Activated CD4-positive, alpha-beta T cell treated with anti-CD3 and anti-CD28 coated beads for 48 hours (primary cell): ENCODE measurements around the gene NLRP3.
"Not testable (repeated sequence)": the region's sequence is repeated elsewhere in the genome, so short reads cannot be mapped to it uniquely, and the experiment has no call there.

Experiments used
- DNase-seq: peaks from one replicate; pipeline ENCODE4 v3.0.0-alpha.2; 2020

NLRP3 gene

DNA sequence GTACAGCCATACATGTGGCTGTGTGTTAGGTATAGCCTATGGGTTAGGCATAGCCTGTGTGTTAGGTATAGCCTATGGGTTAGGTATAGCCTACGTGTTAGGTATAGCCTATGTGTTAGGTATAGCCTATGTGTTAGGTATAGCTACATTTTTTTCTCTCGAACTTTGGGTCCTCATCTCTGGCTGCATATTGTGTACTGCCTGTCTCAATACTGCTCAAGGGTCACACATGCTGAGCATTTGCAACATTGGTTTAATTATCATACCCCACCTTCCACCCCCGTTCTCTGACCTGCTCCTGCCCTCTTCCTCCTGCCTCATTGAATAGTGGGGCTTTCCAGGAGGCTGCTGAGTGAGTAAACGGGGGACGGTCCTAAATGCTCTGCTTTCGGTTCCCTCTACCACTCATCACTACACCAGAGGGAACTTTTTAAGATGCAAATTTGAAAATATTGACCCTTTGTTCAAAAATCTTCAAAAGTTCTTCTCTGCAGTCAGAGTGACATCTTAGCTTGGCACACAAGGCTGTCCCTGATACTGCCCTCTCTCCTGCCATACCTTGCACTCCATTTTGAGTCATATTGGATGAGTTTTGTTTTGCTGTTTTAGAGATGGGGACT, 24.1 kb downstream of the NLRP3 start:
- no peak for DNase-seq

DNA sequence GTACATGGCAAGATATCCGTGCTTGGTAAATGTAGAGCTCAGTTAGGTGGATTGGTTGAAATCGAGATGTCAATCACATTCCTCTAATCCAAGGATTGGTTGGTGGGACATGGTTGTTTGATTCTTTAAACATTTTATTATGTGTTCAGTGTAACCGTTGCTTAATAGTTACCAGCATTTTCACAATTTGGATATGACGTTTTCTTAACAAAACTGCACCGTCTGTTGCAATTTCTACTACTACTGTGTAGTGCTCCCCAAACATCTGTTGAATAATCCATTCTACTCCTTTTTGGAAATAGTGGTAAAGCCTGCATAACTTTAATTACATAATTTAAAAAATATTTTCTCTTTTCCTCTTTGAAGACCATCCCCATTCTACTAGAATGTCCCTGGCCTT, 25.6 kb downstream of the NLRP3 start:
- DNase-seq = no peak

DNA sequence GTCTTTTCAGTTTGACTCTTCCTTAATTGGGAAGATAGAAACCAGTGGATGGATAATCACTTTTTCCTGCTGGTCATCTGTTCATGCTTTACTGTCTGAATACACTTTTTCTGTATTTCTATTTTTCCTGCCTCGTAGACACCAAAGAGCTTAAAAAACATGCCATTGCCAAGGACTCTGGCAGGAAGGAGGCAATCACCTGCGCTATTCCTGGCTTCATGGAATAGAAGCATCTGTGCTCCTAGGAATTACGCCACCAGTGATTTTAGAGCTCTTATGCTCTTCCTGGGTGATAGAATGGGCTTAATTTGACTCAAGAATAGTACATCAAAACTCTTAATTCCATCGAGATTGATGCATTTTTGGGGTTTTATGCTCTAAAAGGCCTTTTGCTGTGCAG, 26.2 kb downstream of the NLRP3 start:
- no peak for DNase-seq

DNA sequence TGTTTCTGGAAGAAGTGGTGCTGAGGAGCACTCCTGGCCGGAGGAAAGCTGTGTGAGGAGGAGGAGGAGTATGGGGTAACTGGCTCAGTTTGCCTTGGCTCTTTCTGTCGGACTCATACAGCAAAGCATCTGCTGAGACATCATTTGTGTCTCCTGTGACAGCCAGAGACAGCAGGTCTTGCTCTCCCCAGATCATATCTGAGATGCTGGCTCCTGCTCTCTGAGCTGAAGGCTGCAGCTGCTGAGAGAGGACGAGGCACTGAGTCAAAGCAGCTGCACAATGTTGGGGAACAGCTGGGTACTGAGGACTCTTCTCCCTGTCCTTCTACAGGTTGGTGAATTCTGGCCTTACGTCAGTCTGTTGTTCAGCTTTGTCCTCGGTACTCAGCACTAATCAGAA, 27.7 kb downstream of the NLRP3 start:
- DNase-seq = no peak

DNA sequence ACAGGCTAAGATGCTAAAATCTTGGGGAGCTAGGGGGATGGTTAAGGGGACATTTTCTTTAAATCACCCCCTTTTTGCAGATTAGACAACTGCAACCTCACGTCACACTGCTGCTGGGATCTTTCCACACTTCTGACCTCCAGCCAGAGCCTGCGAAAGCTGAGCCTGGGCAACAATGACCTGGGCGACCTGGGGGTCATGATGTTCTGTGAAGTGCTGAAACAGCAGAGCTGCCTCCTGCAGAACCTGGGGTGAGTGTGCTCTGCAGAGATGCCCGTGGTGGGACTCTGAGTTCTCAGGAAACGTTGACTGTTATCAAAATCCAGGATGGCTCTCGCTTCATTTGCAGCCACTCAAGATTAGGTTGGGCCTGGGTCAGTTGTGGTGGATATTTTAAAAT, 28.6 kb downstream of the NLRP3 start:
- no peak for DNase-seq

DNA sequence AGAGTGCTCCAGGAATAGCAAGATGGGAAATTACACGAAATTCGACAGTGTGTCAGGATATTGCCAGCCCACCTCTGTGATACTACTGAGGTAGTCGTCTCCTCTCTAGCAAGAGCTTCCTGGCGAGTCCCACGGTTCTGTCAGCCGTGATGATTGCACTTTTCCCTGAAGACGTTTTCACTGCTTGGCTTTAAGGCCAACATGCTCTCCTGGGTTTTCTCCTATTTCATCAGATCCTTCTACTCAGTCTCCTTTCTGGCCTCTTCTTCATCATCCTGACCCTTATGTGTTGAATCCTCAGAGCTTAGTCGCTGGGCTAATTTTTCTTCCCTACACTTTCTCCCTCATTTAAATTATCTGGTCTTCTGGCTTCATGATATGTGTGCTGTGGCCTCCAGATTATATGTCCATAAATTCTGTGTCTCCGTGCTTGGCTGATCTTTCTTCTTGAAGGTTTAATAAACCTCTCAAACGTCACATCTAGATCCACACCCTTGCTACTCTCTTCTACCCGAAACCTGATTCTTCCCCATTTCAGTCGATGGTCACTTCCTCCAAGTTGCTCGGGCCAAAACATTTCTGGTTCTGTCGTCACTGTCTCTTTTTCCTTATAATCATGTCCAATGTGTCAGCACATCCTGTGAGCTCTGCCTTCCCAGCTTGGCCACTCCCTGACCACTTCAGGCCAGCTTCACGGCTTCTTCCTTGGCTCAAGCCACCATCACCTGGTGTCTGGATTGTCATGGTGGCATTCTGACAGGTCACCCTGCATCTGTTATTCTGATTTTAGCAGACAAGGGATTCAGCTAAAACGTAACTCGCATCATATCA, 29.8 kb downstream of the NLRP3 start:
- no peak for DNase-seq

DNA sequence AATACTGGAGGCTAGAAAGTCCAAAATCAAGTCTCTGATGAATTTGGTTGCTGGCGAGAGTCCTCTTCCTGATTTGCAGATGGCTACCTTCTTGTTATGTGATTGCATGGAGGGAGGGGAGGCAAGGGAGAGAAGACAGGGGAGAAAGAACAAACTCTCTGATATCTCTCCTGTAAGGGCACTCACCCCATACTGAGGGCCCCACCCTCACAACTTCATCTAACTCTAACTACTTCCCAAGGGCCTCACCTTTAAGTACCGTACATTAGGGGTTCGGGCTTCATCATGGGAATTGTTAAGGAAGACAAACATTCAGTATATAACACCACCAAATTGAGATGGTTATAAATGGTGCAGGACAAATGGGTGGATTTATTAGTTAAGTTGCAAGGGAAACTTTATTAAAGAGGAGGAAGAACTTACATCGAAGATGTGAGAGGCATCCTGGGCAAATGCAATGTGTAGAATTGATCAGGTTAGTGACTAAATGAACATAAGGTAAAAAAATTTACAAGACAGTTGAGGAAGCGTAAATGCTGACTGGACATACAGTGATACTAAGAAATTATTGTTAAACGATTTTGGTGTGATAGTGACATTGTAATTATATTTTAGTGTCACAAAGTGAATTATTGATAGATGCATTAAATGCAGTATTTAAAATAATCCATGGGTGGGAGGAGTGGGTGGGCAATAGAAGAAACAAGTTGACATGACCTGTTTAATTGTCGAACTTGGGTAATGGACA, 31.4 kb downstream of the NLRP3 start:
- no peak for DNase-seq

DNA sequence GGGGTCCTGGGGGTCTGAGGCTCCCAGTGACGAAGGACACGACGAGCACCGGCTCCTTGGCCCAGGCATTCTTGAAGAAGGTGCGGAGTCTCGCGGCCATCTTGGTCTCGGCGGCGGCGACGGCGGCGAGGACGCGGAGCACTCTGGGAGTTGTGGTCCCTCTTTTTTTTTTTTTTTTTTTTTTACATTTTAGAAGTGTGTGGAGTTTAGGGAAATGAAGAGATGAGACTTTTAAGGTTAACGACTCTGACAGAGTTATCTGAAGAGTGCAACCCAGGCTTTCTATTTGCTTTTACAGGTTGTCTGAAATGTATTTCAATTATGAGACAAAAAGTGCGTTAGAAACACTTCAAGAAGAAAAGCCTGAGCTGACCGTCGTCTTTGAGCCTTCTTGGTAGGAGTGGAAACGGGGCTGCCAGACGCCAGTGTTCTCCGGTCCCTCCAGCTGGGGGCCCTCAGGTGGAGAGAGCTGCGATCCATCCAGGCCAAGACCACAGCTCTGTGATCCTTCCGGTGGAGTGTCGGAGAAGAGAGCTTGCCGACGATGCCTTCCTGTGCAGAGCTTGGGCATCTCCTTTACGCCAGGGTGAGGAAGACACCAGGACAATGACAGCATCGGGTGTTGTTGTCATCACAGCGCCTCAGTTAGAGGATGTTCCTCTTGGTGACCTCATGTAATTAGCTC, 32.3 kb downstream of the NLRP3 start:
- peak; percentile 53 for DNase-seq

DNA sequence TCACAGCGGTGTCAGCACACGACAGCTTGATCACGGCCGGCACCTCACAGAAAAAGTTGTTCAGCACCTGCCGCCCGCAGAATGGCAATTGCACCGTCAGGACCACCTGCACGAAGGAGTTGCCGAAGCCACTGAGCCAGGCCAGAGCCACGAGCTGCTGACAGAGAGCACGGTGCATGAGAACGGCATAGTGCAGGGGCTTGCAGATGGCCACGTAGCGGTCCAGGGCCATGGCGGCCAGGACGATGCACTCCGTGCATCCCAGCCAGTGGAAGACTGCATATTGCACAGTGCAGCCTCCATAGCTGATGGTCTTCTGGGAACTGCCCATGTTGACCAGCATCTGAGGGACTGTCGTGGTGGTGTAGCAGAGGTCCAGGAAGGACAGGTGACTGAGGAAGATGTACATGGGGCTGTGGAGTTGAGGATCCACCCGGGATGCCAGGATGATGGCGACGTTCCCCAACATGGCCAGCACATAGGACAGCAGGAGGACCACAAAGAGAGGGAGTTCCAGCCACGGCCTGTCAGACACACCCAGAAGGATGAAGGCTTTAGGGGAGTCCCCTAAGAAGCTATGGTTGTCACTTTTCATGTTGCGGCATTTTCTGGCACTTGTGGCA, 35.5 kb downstream of the NLRP3 start:
- no peak for DNase-seq

DNA sequence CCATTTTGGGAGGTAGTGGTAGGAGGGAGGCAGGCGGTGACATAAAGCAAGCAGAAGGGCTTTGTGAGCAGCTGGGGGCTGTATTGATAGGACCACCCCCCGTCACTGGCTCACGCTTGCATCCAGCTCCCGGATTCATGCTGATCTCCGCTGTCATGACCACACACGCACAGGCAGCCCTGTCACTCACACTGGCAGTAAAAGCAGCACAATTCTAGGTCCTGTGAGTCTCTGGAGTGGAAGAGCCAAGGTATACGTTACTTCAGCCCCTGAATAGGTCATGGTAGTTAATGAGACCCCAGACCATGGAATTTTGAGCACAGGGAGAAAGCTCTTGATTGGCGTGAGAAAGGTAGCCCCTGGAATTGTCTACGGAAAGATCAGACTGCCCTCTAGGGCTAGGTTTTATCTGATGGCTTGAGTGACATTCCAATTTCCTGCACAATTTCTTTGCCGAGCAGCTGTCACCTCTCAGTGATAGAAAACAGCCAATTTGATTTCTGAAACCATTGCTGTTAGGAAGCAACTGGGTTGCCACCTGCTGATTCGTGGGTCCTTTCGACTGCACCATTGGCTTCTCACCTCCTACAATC, 36.6 kb downstream of the NLRP3 start:
- DNase-seq = no peak

DNA sequence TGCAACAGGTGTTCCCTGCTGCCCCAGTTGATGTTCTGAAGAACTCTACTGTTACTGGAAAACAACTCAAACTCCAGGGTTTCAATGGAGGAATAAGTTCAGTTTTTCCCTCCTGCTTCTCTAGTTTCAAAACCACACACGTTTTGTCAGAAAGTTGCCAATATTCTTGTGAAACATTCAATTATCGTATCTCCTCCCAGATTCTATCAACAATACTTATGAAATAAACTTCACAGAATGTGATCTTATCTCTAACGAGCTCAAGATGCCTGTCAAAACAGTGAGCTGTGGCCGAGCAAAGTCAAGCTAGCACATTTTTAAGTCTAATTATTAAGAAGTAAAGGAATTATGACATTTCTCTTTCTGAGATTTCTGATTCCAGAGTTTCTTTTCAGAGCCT, 37.3 kb downstream of the NLRP3 start:
- DNase-seq = no peak

DNA sequence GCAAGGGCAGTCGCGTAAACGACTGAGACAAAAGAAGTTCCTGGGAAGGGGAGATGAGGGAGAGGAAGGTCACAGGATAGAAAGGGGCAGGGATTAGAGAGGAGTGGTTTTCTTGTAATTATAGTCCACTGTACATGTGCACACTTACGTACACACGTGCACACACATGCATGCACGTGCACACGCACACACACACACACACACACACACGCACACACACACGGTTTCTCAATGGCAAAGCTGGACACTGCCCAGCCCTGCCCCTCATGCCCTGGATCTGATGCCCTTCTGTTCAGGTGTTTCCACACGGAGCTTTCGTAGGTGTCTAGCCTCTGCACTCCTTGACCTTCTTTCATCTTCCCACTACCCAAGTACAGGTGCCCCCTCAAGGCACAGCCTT, 38.0 kb downstream of the NLRP3 start:
- no peak for DNase-seq

DNA sequence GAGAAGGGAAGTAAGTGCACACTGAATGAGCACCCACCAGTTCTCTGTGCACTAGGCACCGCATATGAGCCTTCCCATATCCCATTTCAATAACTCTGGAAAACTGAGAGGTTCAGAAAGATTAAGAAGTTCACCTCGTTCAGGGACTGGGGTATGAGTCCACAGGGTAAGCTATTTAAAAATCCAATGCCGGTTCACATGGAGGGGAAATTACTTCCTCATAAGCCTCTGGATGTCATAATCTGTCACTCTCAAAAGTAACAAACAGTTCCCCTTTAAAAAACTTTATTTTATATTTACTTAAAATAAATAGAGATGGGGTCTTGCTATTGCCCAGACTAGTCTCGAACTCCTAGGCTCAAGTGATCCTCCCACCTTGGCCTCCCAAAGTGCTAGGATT, 40.0 kb downstream of the NLRP3 start:
- DNase-seq = no peak

DNA sequence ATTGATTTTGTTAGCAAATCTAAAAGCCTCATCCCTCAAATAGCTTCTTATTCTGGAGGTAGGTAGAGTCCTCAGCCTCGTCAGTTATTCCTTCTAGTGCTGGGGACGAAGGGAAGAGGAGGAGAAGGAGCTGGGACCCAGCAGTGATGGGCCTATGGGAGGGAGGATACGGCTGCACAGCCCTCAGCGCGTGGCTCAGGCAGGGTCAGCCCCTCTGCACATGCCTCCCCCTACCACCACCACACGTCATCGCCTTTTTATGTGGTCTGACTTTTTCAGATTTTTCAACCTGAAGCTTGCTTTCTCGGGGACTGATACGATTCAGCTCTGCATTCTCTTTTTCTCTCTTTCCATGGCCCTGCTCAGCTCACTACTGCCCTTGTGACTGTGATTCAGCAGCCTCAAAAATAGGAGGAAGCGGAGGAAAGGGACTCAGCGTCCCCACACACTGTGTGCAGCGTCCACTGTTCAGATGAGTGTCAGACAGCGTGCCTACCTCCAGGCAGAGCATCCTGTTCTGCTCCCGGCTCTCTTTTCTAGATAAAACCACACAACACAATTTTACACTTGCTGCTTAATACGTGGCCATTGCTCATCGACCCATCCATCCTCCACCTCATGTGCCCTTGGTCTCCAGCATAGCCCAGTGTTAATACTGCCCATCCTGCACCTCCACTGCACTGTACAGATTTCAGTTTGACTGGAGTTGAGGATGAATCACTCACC, 41.1 kb downstream of the NLRP3 start:
- DNase-seq = peak; percentile 43

DNA sequence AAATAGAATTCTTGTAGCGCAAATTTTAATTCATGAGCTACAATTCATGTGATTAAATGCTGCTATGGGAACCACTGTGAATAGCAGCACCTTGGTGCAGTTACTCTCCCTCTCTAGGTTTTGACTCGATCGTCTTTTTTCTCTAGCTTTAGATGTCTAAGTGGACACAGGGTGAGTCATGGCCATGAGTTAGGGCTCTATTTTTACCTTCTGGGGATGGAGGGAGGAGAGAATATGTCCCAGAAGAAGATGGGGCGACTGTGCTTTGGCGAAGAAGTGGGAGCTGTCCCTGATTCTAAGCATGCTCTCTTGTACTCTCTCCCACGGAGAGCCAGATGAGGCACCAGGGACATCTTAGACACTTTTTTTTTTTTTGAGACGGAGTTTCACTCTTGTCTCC, 43.5 kb downstream of the NLRP3 start:
- no peak for DNase-seq

DNA sequence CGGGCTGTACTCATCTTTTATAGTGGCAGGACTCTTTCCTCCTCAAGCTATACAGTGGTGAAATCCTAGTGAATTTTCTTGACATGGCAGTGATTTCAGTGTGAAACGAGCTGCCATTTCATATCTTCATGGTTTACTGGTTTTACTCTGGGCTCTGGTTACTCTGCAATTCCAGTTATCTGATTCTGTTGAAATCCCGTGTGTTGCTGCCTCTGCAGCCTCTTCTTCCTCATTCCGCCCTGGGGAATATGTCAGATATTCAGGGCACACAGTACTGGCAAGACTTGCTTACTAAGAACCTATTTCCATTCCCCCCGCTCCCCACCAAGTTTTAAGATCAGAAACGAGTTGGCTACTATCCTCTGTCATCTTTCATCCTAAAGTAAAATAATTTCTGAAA, 49.8 kb downstream of the NLRP3 start:
- DNase-seq = no peak

DNA sequence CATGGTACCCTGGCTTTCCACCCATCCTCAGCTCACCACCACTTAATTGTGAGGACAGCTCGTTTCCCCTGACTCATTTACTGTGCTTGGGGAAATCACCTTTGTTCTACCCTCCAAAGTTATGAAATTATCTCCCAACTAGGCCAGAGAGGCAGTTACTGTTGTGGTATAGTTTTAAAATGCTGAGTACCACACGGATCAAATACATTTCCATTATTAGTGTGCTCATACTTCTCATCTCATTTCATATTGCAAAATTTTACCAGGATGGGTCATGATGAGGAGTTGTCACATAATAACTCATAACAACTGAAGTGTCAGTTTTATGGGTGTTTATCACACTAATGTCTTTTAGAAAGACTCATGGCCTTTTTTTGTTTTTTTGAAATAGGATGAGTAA, 51.2 kb downstream of the NLRP3 start:
- DNase-seq = no peak

DNA sequence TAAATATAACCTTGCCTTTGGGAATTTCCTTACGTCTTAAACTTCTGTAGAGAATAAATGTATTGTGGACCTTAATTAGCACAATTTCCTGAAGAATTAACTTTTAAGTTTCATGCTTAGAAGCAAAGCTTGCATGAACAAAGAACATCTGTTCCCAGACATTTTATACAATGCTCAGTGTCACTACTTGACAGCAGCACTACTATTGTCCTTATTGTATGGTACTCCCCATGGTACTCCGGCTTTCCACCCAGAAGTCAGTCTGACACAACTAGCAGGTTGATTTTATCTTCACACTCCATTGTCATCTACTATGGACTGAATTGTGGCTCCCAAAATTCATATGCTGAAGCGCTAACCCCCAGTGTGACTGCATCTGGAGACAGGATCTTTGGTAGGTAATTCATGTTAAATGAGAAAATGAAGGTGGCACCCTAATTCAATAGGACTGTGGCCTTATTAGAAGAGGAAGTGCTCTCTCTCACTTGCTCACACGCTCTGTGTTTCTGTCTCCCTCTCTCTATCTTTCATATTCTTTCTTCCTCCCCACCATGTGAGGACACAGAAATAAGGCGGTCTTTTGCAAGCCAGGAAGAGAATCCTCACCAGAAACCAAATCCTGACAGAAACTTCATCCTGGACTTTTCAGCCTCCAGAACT, 52.6 kb downstream of the NLRP3 start:
- DNase-seq = no peak

DNA sequence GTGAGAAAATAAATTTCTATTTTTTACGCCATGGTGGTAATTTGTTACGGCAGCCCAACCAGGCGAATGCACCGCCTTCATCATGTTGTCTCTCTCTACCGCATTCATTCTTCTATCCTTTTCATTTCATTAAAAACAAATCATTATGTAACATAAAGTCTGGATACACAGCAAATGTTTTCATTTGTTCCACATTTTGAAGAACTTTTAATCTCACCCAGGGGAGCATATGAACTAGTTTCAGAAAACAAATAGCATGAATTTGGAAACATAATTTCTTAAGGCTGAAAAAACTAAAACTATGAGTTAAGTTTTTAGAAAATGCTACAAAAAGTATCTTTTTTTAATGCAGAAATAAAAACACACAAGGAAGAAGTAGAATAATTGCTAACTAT, 53.2 kb downstream of the NLRP3 start:
- no peak for DNase-seq

DNA sequence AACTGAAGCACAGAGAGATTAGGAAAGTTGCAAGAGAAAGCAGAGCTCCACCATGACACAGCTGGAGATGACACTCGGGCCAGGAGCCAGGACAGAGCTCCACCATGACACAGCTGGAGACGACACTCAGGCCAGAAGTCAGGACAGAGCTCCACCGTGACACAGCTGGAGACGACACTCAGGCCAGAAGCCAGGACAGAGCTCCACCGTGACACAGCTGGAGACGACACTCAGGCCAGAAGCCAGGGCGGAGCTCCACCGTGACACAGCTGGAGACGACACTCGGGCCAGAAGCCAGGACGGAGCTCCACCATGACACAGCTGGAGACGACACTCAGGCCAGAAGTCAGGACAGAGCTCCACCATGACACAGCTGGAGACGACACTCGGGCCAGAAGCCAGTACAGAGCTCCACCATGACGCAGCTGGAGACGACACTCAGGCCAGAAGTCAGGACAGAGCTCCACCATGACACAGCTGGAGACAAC, 55.0 kb downstream of the NLRP3 start:
- not testable (repeated sequence) for DNase-seq

DNA sequence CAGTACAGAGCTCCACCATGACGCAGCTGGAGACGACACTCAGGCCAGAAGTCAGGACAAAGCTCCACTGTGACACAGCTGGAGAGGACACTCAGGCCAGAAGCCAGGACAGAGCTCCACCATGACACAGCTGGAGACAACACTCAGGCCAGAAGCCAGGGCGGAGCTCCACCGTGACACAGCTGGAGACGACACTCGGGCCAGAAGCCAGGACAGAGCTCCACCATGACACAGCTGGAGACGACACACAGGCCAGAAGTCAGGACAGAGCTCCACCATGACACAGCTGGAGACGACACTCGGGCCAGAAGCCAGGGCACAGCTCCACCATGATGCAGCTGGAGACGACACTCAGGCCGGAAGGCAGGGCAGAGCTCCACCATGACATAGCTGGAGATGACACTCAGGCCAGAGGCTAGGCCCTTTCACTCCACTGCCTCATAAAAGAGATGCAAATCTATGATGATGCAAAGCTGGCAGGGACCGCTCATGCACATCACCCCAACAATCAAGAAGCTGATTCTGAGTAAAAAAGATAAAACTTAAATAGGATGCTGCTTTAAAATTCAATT, 55.6 kb downstream of the NLRP3 start:
- DNase-seq = no peak
